HG03354 (cell line): Measurements from ENCODE around the gene ADAD1.
"Not testable (repeated sequence)": the region's sequence is repeated elsewhere in the genome, so short reads cannot be mapped to it uniquely, and the experiment has no call there.

Experiments
- ATAC-seq: cut with Tn5 transposase; IDR thresholded peaks from one replicate; pipeline ENCODE4 v1.9.1; 2021; ENCODE audit warnings: mild to moderate bottlenecking; ENCODE audit not compliant: unreplicated experiment, poor library complexity, severe bottlenecking

ADAD1 gene

DNA sequence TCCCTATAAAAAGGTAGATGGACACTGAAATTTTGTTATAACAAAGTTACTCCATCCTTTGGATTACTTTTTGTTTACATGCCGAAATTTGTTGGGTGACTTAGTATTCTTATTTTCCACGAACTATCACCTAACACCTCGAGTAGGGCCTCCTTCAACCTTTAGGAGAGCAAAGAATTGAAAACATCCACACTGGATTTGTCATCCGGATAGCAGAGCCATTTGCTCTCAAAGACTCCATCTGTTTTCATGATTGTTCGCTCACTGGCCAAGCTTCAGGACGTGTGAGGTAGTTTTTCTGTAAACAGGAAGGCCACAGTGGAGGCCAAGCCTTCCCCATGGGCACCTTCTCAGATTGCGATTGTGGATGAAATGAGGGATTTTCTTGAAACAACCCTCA, at the start of gene ADAD1:
TSS of gene ADAD1 (plus strand) at position 301 of the 400 bp plus-strand sequence. CDS start 1,059 bp downstream, outside the sequence.
- no peak for ATAC-seq

DNA sequence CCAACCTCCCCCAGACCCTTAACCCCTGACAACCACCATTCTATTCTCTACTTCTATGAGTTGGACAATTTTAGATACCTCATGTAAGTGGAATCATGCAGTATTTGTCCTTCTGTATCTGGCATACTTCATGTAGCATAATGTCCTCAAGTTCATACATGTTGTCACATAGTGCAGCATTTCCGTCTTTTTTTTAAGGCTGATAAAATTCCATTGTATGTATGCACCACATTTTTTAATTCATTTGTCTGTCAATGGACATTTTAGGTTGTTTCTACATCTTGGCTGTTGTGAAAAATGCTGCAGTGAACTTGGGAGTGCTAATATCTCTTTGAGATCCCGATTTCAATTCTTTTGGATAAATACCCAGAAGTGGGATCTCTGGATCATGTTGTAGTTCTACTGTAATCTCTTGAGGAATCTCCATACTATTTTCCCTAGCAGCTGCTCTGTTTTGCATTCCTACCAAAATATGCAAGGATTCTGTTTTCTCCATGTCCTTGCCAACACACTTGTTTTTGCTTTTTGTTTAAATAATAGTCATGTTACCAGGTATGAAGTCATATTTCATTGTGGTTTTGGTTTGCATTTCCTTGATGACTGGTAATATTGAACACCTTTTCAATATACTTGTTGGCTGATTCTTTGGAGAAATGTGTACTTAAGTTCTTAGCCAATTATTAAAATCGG, 48.8 kb upstream of the ADAD1 start:
- no peak for ATAC-seq

GRCh38 chr4:122331195-122331594, 47.6 kb upstream of the ADAD1 start:
- no peak for ATAC-seq

DNA sequence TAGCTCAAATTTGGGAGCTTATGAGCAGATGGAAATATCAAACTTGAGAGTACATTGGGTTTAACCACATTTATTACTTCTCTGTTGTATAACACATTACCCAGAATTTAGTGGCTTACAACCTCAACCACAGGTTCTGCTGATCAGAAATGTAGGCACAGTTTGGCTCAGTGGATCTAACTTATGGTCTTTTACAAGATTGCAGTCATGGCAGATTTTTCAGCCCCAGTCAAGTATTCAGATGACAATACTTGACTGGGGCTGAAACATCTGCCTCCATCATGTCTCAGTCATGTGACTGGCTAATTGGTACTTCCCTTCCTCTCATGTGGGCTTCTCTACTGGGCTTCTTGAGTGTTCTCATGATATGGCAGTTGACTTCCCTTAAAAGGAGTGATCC, 44.0 kb upstream of the ADAD1 start:
- ATAC-seq = no peak

DNA sequence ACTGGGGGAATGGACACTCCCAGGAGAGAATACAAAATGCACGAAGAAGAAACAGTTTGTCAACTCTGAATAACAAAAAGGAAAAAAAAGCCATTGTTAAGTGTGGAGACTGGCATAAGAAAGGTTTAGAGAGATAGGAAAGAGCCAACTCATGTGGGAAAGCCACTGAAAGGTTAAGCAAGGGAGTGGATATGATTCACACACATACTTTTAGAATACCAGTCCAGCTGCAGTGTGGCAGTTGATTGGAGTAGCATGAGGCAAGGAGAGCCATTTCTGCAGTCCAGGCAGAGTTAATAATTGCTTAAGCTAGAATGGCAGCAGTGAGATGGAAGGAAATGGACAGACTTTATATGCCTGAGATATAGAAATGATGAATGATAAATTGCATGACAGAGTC, 36.9 kb upstream of the ADAD1 start:
- ATAC-seq = no peak

GRCh38 chr4:122346036-122346435, 32.8 kb upstream of the ADAD1 start:
- ATAC-seq = no peak

DNA sequence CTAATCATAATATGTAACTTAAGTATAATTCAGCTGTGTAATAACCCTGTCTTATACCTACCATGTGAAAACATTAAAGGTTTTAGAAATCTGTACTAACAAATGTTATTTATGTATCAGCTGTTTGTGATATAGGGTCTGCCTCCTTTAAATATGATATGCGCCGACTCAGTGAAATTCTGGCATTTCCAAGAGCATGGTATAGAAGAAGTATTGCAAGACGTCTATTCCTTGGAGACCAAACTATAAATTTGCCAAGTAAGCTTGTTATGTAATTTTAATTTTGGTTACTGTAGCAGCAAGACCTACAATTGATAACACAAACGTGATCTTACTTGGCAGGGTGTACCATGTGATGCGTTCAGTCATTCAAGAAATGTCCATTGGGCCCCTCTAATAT, 32.3 kb upstream of the ADAD1 start:
- ATAC-seq = no peak

DNA sequence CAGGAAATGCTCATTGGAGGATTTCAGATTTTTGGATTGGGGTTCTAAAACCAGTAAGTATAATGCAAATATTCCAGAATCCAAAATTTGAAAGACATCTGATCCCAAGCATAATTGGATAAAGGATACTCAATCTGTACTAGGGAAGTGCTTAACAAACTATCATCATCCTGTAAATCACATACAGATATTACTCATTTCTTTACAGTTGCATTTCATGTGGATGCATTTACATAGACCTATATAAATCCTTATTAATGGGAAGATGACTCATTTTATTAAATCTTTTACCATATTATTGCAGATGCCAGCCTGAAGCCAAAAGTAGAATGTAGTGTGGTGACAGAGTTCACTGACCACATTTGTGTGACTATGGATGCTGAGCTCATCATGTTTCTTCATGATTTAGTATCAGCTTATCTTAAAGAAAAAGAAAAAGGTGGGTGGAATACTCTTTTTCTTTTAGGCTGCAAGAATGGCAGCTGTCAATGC, 22.4 kb upstream of the ADAD1 start:
- ATAC-seq = no peak

- ATAC-seq = peak; percentile 63
Measured at GRCh38 chr4:122360754-122361153, 18.1 kb upstream of the ADAD1 start.

DNA sequence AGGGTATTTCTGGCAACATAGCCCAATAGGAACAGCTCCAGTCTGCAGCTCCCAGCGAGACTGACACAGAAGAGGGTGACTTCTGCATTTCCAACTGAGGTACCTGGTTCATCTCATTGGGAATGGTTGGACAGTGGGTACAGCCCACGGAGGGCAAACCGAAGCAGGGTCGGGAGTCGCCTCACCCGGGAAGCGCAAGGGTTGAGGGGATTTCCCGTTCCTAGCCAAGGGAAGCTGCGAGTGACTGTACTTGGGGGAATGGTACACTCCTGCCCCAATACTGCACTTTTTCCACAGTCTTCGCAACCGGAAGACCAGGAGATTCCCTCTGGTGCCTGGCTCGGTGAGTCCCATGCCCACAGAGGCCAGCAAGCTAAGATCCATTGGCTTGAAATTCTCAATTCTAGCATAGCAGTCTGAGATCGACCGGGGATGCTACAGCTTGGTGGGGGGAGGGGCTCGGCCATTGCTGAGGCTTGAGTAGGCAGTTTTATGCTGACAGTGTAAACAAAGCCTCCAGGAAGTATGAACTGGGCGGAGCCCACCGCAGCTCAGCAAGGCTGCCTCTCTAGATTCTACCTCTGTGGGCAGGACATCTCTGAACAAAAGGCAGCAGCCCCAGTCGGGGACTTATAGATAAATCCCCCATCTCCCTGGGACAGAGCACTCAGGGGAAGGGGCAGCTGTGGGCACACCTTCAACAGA, 14.0 kb upstream of the ADAD1 start:
- ATAC-seq = no peak

DNA sequence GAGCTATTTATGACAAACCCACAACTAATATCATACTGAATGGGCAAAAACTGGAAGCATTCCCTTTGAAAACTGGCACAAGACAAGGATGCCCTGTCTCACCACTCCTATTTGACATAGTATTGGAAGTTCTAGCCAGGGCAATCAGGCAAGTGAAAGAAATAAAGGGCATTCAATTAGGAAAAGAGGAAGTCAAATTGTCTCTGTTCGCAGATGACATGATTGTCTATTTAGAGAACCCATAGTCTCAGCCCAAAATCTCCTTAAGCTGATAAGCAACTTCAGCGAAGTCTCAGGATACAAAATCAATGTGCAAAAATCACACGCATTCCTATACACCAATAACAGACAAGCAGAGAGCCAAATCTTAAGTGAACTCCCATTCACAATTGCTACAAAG, 10.0 kb upstream of the ADAD1 start:
- ATAC-seq = not testable (repeated sequence)

GRCh38 chr4:122377352-122377751, 1.5 kb upstream of the ADAD1 start:
- no peak for ATAC-seq

GRCh38 chr4:122379239-122379638, 428 bp downstream of the ADAD1 start:
- ATAC-seq = no peak

DNA sequence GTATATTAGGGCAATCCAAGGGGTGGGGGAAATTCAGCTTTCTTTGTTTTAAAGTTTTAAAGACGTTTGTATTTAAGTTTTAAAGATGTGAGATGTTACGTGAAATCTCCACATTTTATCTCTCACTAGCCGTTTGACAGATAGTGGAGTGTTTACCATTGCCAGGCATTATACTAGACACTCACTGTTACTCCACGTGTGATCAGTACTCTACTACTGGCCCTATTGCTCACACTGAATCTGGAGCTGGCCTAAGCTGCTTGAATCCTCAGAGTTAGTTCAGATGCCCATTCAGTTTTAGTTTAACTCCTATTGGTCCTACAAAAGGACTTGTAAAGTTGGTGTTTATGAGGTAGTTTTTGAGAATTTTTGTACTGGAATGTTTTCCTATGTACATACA, 4.5 kb downstream of the ADAD1 start:
- no peak for ATAC-seq

GRCh38 chr4:122384245-122384644, 5.4 kb downstream of the ADAD1 start:
- ATAC-seq = no peak

DNA sequence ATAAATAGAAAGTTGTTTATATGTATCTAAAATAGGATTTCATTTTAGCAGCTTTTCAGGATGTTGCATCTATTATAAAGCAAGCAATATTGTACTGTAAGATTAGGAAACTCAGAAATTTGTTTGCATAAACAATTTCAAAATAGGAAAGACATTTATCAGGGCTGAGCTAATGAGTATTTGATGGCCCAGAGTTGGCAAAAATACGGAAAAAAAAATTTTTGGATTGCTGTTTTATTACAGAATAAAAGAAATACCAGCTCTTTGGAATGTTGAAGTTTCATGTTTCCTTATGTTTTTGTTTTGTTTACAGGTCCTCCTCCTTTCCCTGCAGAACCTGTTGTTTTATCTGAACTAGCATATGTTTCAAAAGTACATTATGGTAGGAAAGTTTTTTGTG, 14.5 kb downstream of the ADAD1 start:
- no peak for ATAC-seq

DNA sequence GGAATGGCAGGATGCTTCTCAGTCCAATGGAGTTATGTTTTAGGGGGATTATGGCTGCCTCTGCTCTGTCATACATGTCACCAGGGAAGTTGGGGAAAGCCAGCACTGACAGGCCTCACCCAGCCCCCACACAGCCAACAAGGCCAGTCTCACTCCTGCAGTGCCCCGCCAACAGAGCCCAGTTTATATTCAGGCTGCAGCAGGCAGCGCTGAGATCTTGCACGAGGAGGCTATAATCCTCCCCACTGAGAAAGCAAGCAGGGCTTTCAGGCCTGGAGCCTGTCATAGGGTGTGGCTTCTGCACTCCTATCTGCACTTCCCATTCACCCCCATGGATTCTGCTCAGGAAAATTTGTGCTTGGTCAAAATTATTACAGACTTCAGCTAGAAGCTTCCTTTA, 25.1 kb downstream of the ADAD1 start:
- ATAC-seq = no peak

- no peak for ATAC-seq
Measured at GRCh38 chr4:122412547-122412946, 33.7 kb downstream of the ADAD1 start.

GRCh38 chr4:122423246-122423645, 44.4 kb downstream of the ADAD1 start:
- no peak for ATAC-seq

GRCh38 chr4:122431351-122431750, 52.5 kb downstream of the ADAD1 start:
- ATAC-seq = no peak

DNA sequence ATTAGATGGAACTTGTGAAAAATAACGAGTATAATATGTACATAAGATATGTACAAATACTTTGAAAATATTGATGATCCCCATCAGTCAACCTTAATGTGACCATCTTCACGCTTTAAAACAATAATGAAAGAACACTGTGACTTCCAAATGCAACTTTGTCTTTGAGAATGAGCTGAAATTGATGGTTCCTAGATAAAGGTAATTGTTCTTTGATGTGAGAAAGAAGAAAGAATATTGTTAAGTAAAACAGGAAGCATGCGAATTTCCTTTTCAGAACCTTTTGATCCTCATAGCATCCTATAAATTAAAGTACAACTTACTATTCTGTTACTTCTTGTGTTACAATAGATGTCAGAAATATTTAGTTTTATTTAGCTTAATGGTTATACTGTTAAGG, 55.5 kb downstream of the ADAD1 start:
- no peak for ATAC-seq
